Rectal smooth muscle tissue (tissue), 1 donor: ENCODE results near the gene IGSF23.

Source experiments
- H3K27ac ChIP-seq: one replicate; pipeline ENCODE4 v1.7.0; 2013; ENCODE audit warnings: low read depth, low read length, inconsistent platforms
- H3K27me3 ChIP-seq: one replicate; pipeline ENCODE4 v1.7.0; 2013; ENCODE audit warnings: low read length; ENCODE audit not compliant: control insufficient read depth, insufficient read depth
- H3K36me3 ChIP-seq: one replicate; pipeline ENCODE4 v1.7.0; 2013; ENCODE audit warnings: low read length; ENCODE audit not compliant: control insufficient read depth, insufficient read depth
- H3K4me1 ChIP-seq: one replicate; pipeline ENCODE4 v1.7.0; 2013; ENCODE audit warnings: low read length; ENCODE audit not compliant: control insufficient read depth, insufficient read depth
- H3K4me3 ChIP-seq: one replicate; pipeline ENCODE4 v1.7.0; 2013; ENCODE audit warnings: low read length
- H3K9ac ChIP-seq: one replicate; pipeline ENCODE4 v1.7.0; 2013; ENCODE audit warnings: low read length

The IGSF23 gene

GRCh38 chr19:44641501-44642265 is 28.3 kb downstream of the IGSF23 start:
- no peak overlapping the region for H3K4me3 ChIP-seq
- no peaks in the 10 kb centered on the region for H3K27me3 ChIP-seq
- no peak overlapping the region for H3K9ac ChIP-seq
- H3K36me3 ChIP-seq: no peaks in the 10 kb centered on the region
- peaks cover 2% of the 10 kb centered on the region for H3K4me1 ChIP-seq
- no peak overlapping the region for H3K27ac ChIP-seq

- Histone ChIP-seq H3K4me3 (no peak overlapping the region), H3K36me3 (no peaks in the 10 kb centered on the region), H3K9ac (no peak overlapping the region), H3K27me3 (no peaks in the 10 kb centered on the region), H3K27ac (no peak overlapping the region), H3K4me1 (peaks cover 2% of the 10 kb centered on the region)
These were observed 29.0 kb downstream of the IGSF23 start for GRCh38 chr19:44642377-44642776.

- H3K9ac ChIP-seq: peak within 1 kb of the TSS; percentile 68
- peak within 1 kb of the TSS; percentile 88 for H3K4me3 ChIP-seq
- H3K27me3 ChIP-seq: no peaks in the 10 kb centered on the region
- peaks cover 3% of the 10 kb centered on the region for H3K36me3 ChIP-seq
- peaks cover 2% of the 10 kb centered on the region for H3K4me1 ChIP-seq
- peak within 1 kb of the TSS; percentile 72 for H3K27ac ChIP-seq
These were observed 30.4 kb downstream of the IGSF23 start, which contains the start of gene PVR for GRCh38 chr19:44643605-44644401. Gene PVR (plus strand): TSS chr19:44643910. CDS start chr19:44644097, 187 bp downstream.

GRCh38 chr19:44644402-44645016 is 31.1 kb downstream of the IGSF23 start:
- peak overlapping the region; percentile 68 for H3K9ac ChIP-seq
- peaks cover 2% of the 10 kb centered on the region for H3K4me1 ChIP-seq
- peak overlapping the region; percentile 88 for H3K4me3 ChIP-seq
- H3K27me3 ChIP-seq: no peaks in the 10 kb centered on the region
- peak overlapping the region; percentile 72 for H3K27ac ChIP-seq
- peaks cover 5% of the 10 kb centered on the region for H3K36me3 ChIP-seq

- Histone ChIP-seq H3K4me3 (no peak overlapping the region), H3K9ac (no peak overlapping the region), H3K27ac (no peak overlapping the region), H3K4me1 (peaks cover 2% of the 10 kb centered on the region), H3K27me3 (no peaks in the 10 kb centered on the region), H3K36me3 (peaks cover 13% of the 10 kb centered on the region)
These were observed 32.2 kb downstream of the IGSF23 start for GRCh38 chr19:44645407-44646048.

- Histone ChIP-seq H3K27me3 (no peaks in the 10 kb centered on the region), H3K9ac (no peak overlapping the region), H3K4me3 (no peak overlapping the region), H3K36me3 (peaks cover 13% of the 10 kb centered on the region), H3K27ac (no peak overlapping the region), H3K4me1 (peaks cover 2% of the 10 kb centered on the region)
These were observed 32.7 kb downstream of the IGSF23 start for GRCh38 chr19:44646049-44646416.

GRCh38 chr19:44647144-44647543 is 33.8 kb downstream of the IGSF23 start:
- H3K27me3 ChIP-seq: no peaks in the 10 kb centered on the region
- H3K27ac ChIP-seq: no peak overlapping the region
- H3K4me1 ChIP-seq: peaks cover 2% of the 10 kb centered on the region
- no peak overlapping the region for H3K4me3 ChIP-seq
- no peak overlapping the region for H3K9ac ChIP-seq
- peaks cover 16% of the 10 kb centered on the region for H3K36me3 ChIP-seq

GRCh38 chr19:44648631-44649251 is 35.4 kb downstream of the IGSF23 start:
- H3K4me3 ChIP-seq: no peak overlapping the region
- H3K9ac ChIP-seq: no peak overlapping the region
- H3K36me3 ChIP-seq: peaks cover 22% of the 10 kb centered on the region
- no peaks in the 10 kb centered on the region for H3K4me1 ChIP-seq
- no peaks in the 10 kb centered on the region for H3K27me3 ChIP-seq
- no peak overlapping the region for H3K27ac ChIP-seq

GRCh38 chr19:44649578-44650145 is 36.3 kb downstream of the IGSF23 start:
- Histone ChIP-seq H3K27ac (no peak overlapping the region), H3K36me3 (peaks cover 22% of the 10 kb centered on the region), H3K27me3 (no peaks in the 10 kb centered on the region), H3K4me3 (no peak overlapping the region), H3K4me1 (no peaks in the 10 kb centered on the region), H3K9ac (no peak overlapping the region)

- Histone ChIP-seq H3K9ac (no peak overlapping the region), H3K27ac (no peak overlapping the region), H3K4me3 (no peak overlapping the region), H3K36me3 (peaks cover 22% of the 10 kb centered on the region), H3K4me1 (no peaks in the 10 kb centered on the region), H3K27me3 (no peaks in the 10 kb centered on the region)
These were observed 40.0 kb downstream of the IGSF23 start for GRCh38 chr19:44653343-44653742.

GRCh38 chr19:44653977-44654774 is 40.8 kb downstream of the IGSF23 start:
- Histone ChIP-seq H3K4me3 (no peak overlapping the region), H3K36me3 (peaks cover 19% of the 10 kb centered on the region), H3K9ac (no peak overlapping the region), H3K27ac (no peak overlapping the region), H3K27me3 (no peaks in the 10 kb centered on the region), H3K4me1 (no peaks in the 10 kb centered on the region)
